LNCaP clone FGC (cell line): Measurements from ENCODE around the gene TEKTIP1.

Experiments
- DNase-seq: peaks from one replicate; pipeline ENCODE4 v3.0.0-alpha.2; 2011; ENCODE audit warnings: low read depth
- H3K4me3 ChIP-seq: 2 replicates; pipeline ENCODE4 v1.5.1; 2011; ENCODE audit warnings: mild to moderate bottlenecking, low read depth, low read length, control low read depth
- CTCF ChIP-seq: IDR thresholded peaks from 2 replicates; pipeline ENCODE4 v1.5.1; 2012; ENCODE audit warnings: mild to moderate bottlenecking; ENCODE audit not compliant: control insufficient read depth, insufficient read depth; ENCODE audit errors: extremely low read depth

The TEKTIP1 gene

DNA sequence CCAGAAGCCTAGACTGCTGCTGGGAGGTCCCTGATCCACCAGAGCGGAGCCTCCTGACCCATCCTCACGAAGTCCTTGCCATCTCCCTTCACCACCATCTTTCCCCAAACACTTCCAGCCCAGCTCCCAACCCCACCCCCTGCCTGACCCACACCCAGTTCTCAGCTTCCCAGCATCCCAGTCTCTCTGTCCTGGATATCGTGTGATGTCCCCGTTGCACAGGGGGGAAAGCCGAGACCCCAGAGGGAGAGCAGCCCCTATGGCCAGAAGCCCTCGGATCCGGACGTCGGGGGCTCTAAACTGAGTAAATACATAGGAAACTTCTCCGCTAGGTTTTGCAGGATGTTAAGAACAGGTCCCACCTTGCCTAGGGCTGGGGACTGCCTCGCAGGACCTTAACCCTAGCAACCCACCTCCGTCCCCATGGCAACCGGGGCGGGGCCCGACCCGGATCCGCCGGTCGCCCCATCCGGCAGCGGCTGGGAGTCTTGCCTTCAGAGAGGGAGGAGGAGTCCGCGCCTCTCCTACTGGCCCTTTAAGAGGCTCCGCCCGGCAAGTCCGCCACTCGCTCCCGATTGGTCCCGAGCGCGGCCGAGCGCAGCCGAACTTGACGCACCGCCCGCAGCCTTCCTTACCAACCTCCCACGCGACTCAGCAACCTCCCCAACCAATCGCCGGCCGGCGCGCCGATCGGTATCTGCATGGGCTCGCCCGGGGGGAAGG, 33.3 kb downstream of the TEKTIP1 start:
- DNase-seq, result peak; percentile 99
- H3K4me3 ChIP-seq, result peak overlapping the region; percentile 62
- TF ChIP-seq CTCF, result no peak

DNA sequence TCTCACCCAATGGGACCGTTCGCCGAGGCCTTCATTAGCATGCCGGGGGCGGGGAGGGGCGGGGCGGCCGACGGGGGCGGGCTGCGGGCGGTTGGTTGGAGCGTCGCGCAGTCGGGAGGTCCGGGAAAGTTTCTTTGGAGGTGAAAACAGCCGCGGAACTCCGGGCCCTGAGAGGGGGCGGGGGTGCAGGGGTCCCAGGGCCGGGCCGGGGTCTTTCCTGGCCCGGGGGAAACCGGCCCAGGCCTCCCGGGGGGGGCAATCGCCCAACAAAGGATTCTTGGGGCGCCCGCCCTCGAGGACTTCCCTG, 33.8 kb downstream of the TEKTIP1 start, which contains the start of gene HMG20B:
HMG20B (plus strand) TSS at position 90 of the 307 bp plus-strand sequence. CDS start 366 bp downstream, outside the sequence.
- no peak for DNase-seq
- H3K4me3 ChIP-seq, result peak within 1 kb of the TSS; percentile 99
- TF ChIP-seq CTCF, result no peak

DNA sequence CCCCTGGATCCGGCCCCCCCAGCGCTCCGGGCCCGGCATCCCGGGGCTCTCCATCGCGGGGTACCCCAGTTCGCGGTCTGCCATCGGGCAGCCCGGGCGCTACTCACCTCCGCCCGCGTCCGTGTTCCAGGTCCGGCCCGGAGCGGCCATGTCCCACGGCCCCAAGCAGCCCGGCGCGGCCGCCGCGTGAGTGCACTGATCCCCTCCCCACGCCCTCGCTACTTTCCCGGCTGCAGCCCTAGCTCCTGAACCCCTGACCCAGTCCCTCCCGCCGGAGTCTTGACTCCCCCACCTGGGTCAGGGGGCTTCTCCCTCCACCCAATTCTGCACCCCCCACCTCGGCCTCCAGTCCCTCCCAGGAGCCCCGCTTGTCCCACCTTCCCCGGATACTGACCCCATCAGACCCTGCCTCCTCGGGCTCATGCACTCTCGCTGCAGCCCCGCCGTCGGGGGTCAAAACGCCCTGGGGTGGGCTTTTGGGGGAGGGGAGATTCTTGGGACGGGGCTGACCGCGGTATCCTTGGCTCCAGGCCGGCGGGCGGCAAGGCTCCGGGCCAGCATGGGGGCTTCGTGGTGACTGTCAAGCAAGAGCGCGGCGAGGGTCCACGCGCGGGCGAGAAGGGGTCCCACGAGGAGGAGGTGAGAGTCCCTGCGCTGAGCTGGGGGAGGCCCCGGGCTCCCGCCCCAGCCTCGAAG, 34.3 kb downstream of the TEKTIP1 start:
- no peak for DNase-seq
- peak overlapping the region; percentile 99 for H3K4me3 ChIP-seq
- no peak for TF ChIP-seq CTCF

DNA sequence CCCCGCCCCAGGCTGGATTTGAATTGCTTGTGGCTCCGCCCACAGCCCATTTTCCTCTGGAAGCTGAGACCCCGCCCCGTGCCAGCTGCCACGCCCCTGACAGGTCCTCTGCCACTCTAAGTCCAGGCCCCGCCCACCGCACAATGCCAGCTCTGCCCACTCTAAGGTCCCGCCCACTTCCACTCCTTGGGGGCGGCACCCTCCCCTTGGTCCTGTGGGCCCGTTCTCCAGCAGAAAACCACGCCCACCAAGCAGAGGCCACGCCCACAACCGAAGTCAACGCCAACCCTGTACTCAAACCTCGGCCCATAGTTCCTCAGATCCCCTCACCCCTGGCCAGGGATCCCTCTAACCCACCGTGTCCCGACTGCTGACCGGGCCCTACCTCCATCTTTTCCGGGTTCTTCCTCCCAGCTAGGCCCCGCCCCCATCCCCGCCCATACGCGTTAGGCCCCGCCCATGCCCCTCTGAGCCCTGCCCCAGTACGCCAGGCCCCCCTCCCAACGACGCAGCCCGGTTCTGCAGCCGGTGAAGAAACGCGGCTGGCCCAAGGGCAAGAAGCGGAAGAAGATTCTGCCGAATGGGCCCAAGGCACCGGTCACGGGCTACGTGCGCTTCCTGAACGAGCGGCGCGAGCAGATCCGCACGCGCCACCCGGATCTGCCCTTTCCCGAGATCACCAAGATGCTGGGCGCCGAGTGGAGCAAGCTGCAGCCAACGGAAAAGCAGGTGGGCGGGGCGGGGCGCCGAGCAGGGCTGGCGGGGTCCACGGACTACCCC, 35.1 kb downstream of the TEKTIP1 start:
- DNase-seq, result peak; percentile 89
- H3K4me3 ChIP-seq, result peak overlapping the region; percentile 99

GRCh38 chr19:3575260-3575741, 36.3 kb downstream of the TEKTIP1 start:
- DNase-seq, result no peak
- H3K4me3 ChIP-seq, result no peak overlapping the region
- TF ChIP-seq CTCF, result no peak

More for the DNA sequence above, 35.1 kb downstream of the TEKTIP1 start:
- no peak for TF ChIP-seq CTCF

- no peak overlapping the region for H3K4me3 ChIP-seq
- no peak for DNase-seq
- no peak for TF ChIP-seq CTCF
These were observed 37.1 kb downstream of the TEKTIP1 start for GRCh38 chr19:3575949-3576673.
